Heart right ventricle (tissue), 16 donors: ENCODE measurements around the gene TIAM1. TPM values are rescaled to one million over a fixed set of nuclear protein-coding genes. Genes with fewer than 3 reads are reported as not detected.

Experiments
- ATAC-seq, 8 donors: fragments of 200-7000 bp; cut with Tn5 transposase; one replicate each; pipeline ENCODE4 v1.9.1; 2020; ENCODE audit warnings: mild to moderate bottlenecking in 8 of 8, moderate library complexity in 8 of 8, moderate number of reproducible peaks in 1 of 8
- DNase-seq, 2 donors: peaks; one replicate each; pipeline ENCODE4 v3.0.0-alpha.2; 2020
- H3K27ac ChIP-seq, 10 donors: fragments of 200-600 bp; sonication (generic) in 2 of 10; one replicate each; pipeline versions ENCODE4 v1.5.0 to v1.8.0; 2020 to 2022; ENCODE audit warnings: mild to moderate bottlenecking in 3 of 10
- H3K27me3 ChIP-seq, 7 donors: fragments of 200-600 bp; one replicate each; pipeline ENCODE4 v1.8.0; 2021 to 2022; ENCODE audit warnings: mild to moderate bottlenecking in 2 of 7
- H3K36me3 ChIP-seq, 9 donors: fragments of 200-600 bp; sonication (generic) in 1 of 9; one replicate each; pipeline versions ENCODE4 v1.5.0 to v1.8.0; 2020 to 2022; ENCODE audit warnings: mild to moderate bottlenecking in 2 of 9
- H3K4me1 ChIP-seq, 9 donors: fragments of 200-600 bp; sonication (generic) in 1 of 9; one replicate each; pipeline versions ENCODE4 v1.5.0 to v1.8.0; 2020 to 2022; ENCODE audit warnings: mild to moderate bottlenecking in 4 of 9
- H3K4me3 ChIP-seq, 10 donors: fragments of 200-600 bp; sonication (generic) in 2 of 10; one replicate each; pipeline versions ENCODE4 v1.5.0 to v1.8.0; 2020 to 2022; ENCODE audit warnings: mild to moderate bottlenecking in 7 of 10, moderate library complexity in 2 of 10
- H3K9me3 ChIP-seq, 11 donors: fragments of 200-600 bp in 10 of 11; sonication (generic) in 2 of 11; one replicate each; pipeline versions ENCODE4 v1.5.0 to v1.8.0; 2013 to 2022; ENCODE audit warnings: mild to moderate bottlenecking in 2 of 11, control low read depth in 1 of 11, moderate library complexity in 1 of 11
- CTCF ChIP-seq, 9 donors: fragments of 200-600 bp; sonication (generic) in 2 of 9; IDR thresholded peaks; one replicate each; pipeline versions ENCODE4 v1.5.0 to v1.8.0; 2021 to 2022; ENCODE audit warnings: antibody characterized with exemption in 9 of 9, mild to moderate bottlenecking in 5 of 9, moderate library complexity in 1 of 9
- WGBS, 2 donors: extraction: QIAGEN DNeasy Blood & Tissue Kit; methylation state at CpG; one replicate each; pipeline ENCODE4 v1.1.7; 2013; ENCODE audit warnings: inconsistent platforms in 1 of 2; 5-methylcytosine and 5-hydroxymethylcytosine counted together
- intact Hi-C, 10 donors: fragments of 100-400 bp; cut with DNase I; formaldehyde crosslinking; loops; one replicate each; pipeline versions ENCODE4 v1.11.1 to v1.14.2; 2022
- polyA plus RNA-seq, 2 donors: library from polyadenylated mRNA; stranded (reverse); fragments of 200-250 nt; gene quantifications; one replicate each; pipeline ENCODE4 v1.2.3, GENCODE V29; 2013
- total RNA-seq, 10 donors: library from RNA; stranded (reverse); fragmentation: NEBNext Ultra II Directional in 3 of 10; extraction: Animal tissue kit (Norgen Biotek cat#: 25700) in 3 of 10; gene quantifications; one replicate each; pipeline versions ENCODE4 v1.2.1 to v1.2.4, GENCODE V29; 2021 to 2023
- donor health status: Arrhythmogenic right ventricular cardiomyopathy.
- donor health status: ischemic (EF 13 %, LVEDD 7.1; RV severe dilation, severe dysfunction).
- donor health status: healthy with polysubstance abuse.
- donor health status: DM: no; HTN: yes; CAD: no.
- donor health status: DM: no; HTN: no; CAD: no.
- donor health status: ischemic (EF 25% LVEDD 6.9; RV normal size, moderate dysfunction).
- donor health status: ischemic (EF 25% LVEDD 5.7; RV mildly dilated, moderate dysfunction).
- donor health status: healthy.
- donor health status: DM: yes; HTN: yes; CAD: no.
- donor health status: Ischemic cardiomyopathy.
- donor health status: ischemic (EF 35%, LVEDD 5.7; RV mildly dilated, moderate dysfunction).
- donor health status: nonischemic (EF 11% LVEDD 7.7; RV severe dilation, severe dysfunction).
- donor health status: DM: yes; HTN: yes; CAD: no.
- donor health status: PGD.
- donor health status: ischemic (EF 29% LVEDD 5.4; RV normal size, mild dysfunction).
- donor health status: nonischemic (EF 23%, LVEDD 6.1; RV moderate dilation, normal function).

TIAM1 gene
- total and polyA plus RNA-seq, 12 donors, result 0.97 to 4.5 (median 2.0) TPM

GRCh38 chr21:31367801-31368200, 23.7 kb upstream of the TIAM1 start:
- WGBS, 2 donors, result 96 to 97% methylated on average over 2 of the region's 2 CpGs
- H3K9me3 ChIP-seq, result no peaks in the 10 kb centered on the region
- intact Hi-C loops, result loop anchor here in 1 of 10 donors (5.0 kb wide), 1 partner anchor 50 kb away; no protein-coding TSS in a partner anchor
- no peak for TF ChIP-seq CTCF (IDR thresholded peaks at IDR 0.05)
- no peak for DNase-seq
- H3K4me1 ChIP-seq, result no peaks in the 10 kb centered on the region
- no peaks in the 10 kb centered on the region for H3K36me3 ChIP-seq
- no peak for ATAC-seq
- no peak overlapping the region for H3K27ac ChIP-seq
- H3K4me3 ChIP-seq, result no peak overlapping the region
- H3K27me3 ChIP-seq, result peaks cover 0 to 3% (median 0%) of the 10 kb centered on the region in 7 donors

- ATAC-seq, result no peak
- intact Hi-C loops, result loop anchor here in 1 of 10 donors (5.0 kb wide), 1 partner anchor 50 kb away; no protein-coding TSS in a partner anchor
Observed at GRCh38 chr21:31366825-31367224, 22.8 kb upstream of the TIAM1 start.

GRCh38 chr21:31364253-31364945, 20.3 kb upstream of the TIAM1 start:
- H3K27me3 ChIP-seq, result no peaks in the 10 kb centered on the region
- no peak overlapping the region for H3K27ac ChIP-seq
- H3K36me3 ChIP-seq, result no peaks in the 10 kb centered on the region
- intact Hi-C loops, result no loop called here
- no peak for TF ChIP-seq CTCF (IDR thresholded peaks at IDR 0.05)
- no peak for ATAC-seq
- DNase-seq, result no peak
- 89 to 92% methylated on average over 4 of the region's 4 CpGs for WGBS, 2 donors
- H3K4me3 ChIP-seq, result no peak overlapping the region
- H3K9me3 ChIP-seq, result peaks cover 0 to 12% (median 5%) of the 10 kb centered on the region in 11 donors
- H3K4me1 ChIP-seq, result no peaks in the 10 kb centered on the region

More at GRCh38 chr21:31366825-31367224, 22.8 kb upstream of the TIAM1 start:
- no peaks in the 10 kb centered on the region for H3K9me3 ChIP-seq
- 50 to 52% methylated on average over 2 of the region's 2 CpGs for WGBS, 2 donors
- no peak overlapping the region for H3K4me3 ChIP-seq
- DNase-seq, result no peak
- no peaks in the 10 kb centered on the region for H3K4me1 ChIP-seq
- no peaks in the 10 kb centered on the region for H3K36me3 ChIP-seq
- TF ChIP-seq CTCF (IDR thresholded peaks at IDR 0.05), result no peak
- H3K27ac ChIP-seq, result no peak overlapping the region
- no peaks in the 10 kb centered on the region for H3K27me3 ChIP-seq

GRCh38 chr21:31363720-31364119, 19.7 kb upstream of the TIAM1 start:
- no peak for ATAC-seq
- no peak overlapping the region for H3K4me3 ChIP-seq
- no peaks in the 10 kb centered on the region for H3K4me1 ChIP-seq
- H3K36me3 ChIP-seq, result no peaks in the 10 kb centered on the region
- DNase-seq, result no peak
- peaks cover 0 to 15% (median 5%) of the 10 kb centered on the region in 11 donors for H3K9me3 ChIP-seq
- H3K27ac ChIP-seq, result no peak overlapping the region
- H3K27me3 ChIP-seq, result no peaks in the 10 kb centered on the region
- 47 to 69% methylated on average over 1 of the region's 1 CpG for WGBS, 2 donors
- TF ChIP-seq CTCF (IDR thresholded peaks at IDR 0.05), result no peak
- intact Hi-C loops, result no loop called here
